HepG2 (cell line): ENCODE results near the gene BRD3. TPM values are rescaled to one million over a fixed set of nuclear protein-coding genes. Genes with fewer than 3 reads are reported as not detected.
A peak's percentile ranks its signal among the peaks of the same experiment; 100 is the strongest.

Source experiments
- EHMT2 ChIP-seq: fragments of 200-600 bp; sonication (generic); IDR thresholded peaks from 2 replicates; pipeline ENCODE4 v1.7.0; 2017; ENCODE audit warnings: antibody characterized with exemption, low read depth, low read length, borderline replicate concordance
- HNF4G ChIP-seq, 2 experiments: sonication (generic) in 1 of 2; formaldehyde crosslinking in 1 of 2; IDR thresholded peaks; 2 replicates each; pipeline versions ENCODE4 v1.4.0 to v1.6.1; 2011 to 2020; ENCODE audit warnings: borderline replicate concordance in 2 of 2, low read depth in 2 of 2, mild to moderate bottlenecking in 2 of 2, low read length in 1 of 2, missing genetic modification reagents in 1 of 2, moderate library complexity in 1 of 2
- MED1 ChIP-seq: sonication (generic); formaldehyde crosslinking; IDR thresholded peaks from 2 replicates; pipeline ENCODE4 v1.4.0; 2020; ENCODE audit warnings: missing genetic modification reagents
- NFKB2 ChIP-seq: sonication (generic); formaldehyde crosslinking; IDR thresholded peaks from 2 replicates; pipeline ENCODE4 v1.4.0; 2020; ENCODE audit warnings: missing genetic modification reagents, borderline replicate concordance
- NR2F1 ChIP-seq, 2 experiments: fragments of 450-650 bp in 1 of 2; formaldehyde crosslinking in 1 of 2; IDR thresholded peaks; 2 replicates each; pipeline versions ENCODE4 v1.5.0 to v1.6.1; 2016 to 2020; ENCODE audit warnings: mild to moderate bottlenecking in 1 of 2, missing compliant biosample characterization in 1 of 2, missing genetic modification reagents in 1 of 2, moderate library complexity in 1 of 2
- NR2F6 ChIP-seq, 2 experiments: IDR thresholded peaks; 2 replicates each; pipeline ENCODE4 v1.6.1; 2016; ENCODE audit warnings: antibody characterized with exemption in 1 of 2, mild to moderate bottlenecking in 1 of 2
- SIX4 ChIP-seq: sonication (generic); formaldehyde crosslinking; IDR thresholded peaks from 2 replicates; pipeline ENCODE4 v1.4.0; 2020; ENCODE audit warnings: missing genetic modification reagents
- SKIL ChIP-seq: sonication (generic); formaldehyde crosslinking; IDR thresholded peaks from 2 replicates; pipeline ENCODE4 v1.8.0; 2022; ENCODE audit warnings: missing genetic modification reagents, mild to moderate bottlenecking, moderate library complexity, borderline replicate concordance
- WIZ ChIP-seq: sonication (generic); formaldehyde crosslinking; IDR thresholded peaks from 2 replicates; pipeline ENCODE4 v1.5.1; 2020; ENCODE audit warnings: mild to moderate bottlenecking, missing genetic modification reagents
- ZBTB34 ChIP-seq: sonication (generic); formaldehyde crosslinking; IDR thresholded peaks from 2 replicates; pipeline ENCODE4 v1.8.0; 2022; ENCODE audit warnings: mild to moderate bottlenecking, missing genetic modification reagents
- ZNF326 ChIP-seq: sonication (generic); formaldehyde crosslinking; IDR thresholded peaks from 2 replicates; pipeline ENCODE4 v1.4.0; 2020; ENCODE audit warnings: missing genetic modification reagents, borderline replicate concordance
- ZNF331 ChIP-seq: sonication (generic); formaldehyde crosslinking; IDR thresholded peaks from 2 replicates; pipeline ENCODE4 v1.4.0; 2020; ENCODE audit warnings: missing genetic modification reagents
- ZNF558 ChIP-seq: sonication (generic); formaldehyde crosslinking; IDR thresholded peaks from 2 replicates; pipeline ENCODE4 v1.9.0; 2022; ENCODE audit warnings: mild to moderate bottlenecking, missing genetic modification reagents, borderline replicate concordance
- ZNF574 ChIP-seq: sonication (generic); formaldehyde crosslinking; IDR thresholded peaks from 2 replicates; pipeline ENCODE4 v1.4.0; 2020; ENCODE audit warnings: missing genetic modification reagents
- ZNF788 ChIP-seq: sonication (generic); formaldehyde crosslinking; IDR thresholded peaks from 2 replicates; pipeline ENCODE4 v1.5.0; 2020; ENCODE audit warnings: mild to moderate bottlenecking, missing genetic modification reagents, borderline replicate concordance
- polyA plus RNA-seq, 8 experiments: library from polyadenylated mRNA; depleted of rRNA in 3 of 8; stranded (reverse) in 7 of 8; unstranded in 1 of 8; fragments of >200 nt; fragmentation: Illumina TruSeq in 4 of 8; extraction: Trizol in 4 of 8; gene quantifications; 2 replicates each; pipeline versions ENCODE4 v1.2.1 to v1.2.3, GENCODE V29; 2011 to 2016; ENCODE audit warnings: low read depth in 4 of 8, missing spikeins in 1 of 8, mixed read lengths in 1 of 8; ENCODE audit not compliant: insufficient read depth in 1 of 8
- total RNA-seq, 5 experiments: library from RNA; depleted of rRNA; stranded (reverse); fragments of >200 nt; fragmentation: Illumina TruSeq; extraction: Trizol; gene quantifications; 2 replicates each; pipeline ENCODE4 v1.2.3, GENCODE V29; 2016; ENCODE audit warnings: low read depth in 1 of 5
- TF ChIP-seq, protein P1 (sequence below): IDR thresholded peaks from 2 replicates; pipeline ENCODE4 v1.6.1; 2016; ENCODE audit warnings: missing compliant biosample characterization, missing genetic modification reagents, borderline replicate concordance
- TF ChIP-seq, protein P2 (sequence below): sonication (generic); IDR thresholded peaks from 2 replicates; pipeline ENCODE4 v1.6.1; 2016; ENCODE audit warnings: low read depth, borderline replicate concordance

BRD3 gene
- total and polyA plus RNA-seq, 2 of the 13 experiments (the other 11 are each of a cell fraction or from before 2014, with no cell fraction given) = 5.9 to 12.9 TPM

- TF ChIP-seq ZNF574 (CRISPR knock-in tag) = peak; percentile 45; the same call in 1 of the 2 replicates
- TF ChIP-seq SIX4 (CRISPR knock-in tag) = no peak
- peak; percentile 50; the same call in 1 of the 2 replicates for TF ChIP-seq MED1 (CRISPR knock-in tag)
- TF ChIP-seq ZNF558 (CRISPR knock-in tag) = no peak
- TF ChIP-seq, protein P1, sequence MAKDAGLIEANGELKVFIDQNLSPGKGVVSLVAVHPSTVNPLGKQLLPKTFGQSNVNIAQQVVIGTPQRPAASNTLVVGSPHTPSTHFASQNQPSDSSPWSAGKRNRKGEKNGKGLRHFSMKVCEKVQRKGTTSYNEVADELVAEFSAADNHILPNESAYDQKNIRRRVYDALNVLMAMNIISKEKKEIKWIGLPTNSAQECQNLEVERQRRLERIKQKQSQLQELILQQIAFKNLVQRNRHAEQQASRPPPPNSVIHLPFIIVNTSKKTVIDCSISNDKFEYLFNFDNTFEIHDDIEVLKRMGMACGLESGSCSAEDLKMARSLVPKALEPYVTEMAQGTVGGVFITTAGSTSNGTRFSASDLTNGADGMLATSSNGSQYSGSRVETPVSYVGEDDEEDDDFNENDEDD = no peak
- no peak for TF ChIP-seq ZNF326
- TF ChIP-seq NR2F1 (CRISPR knock-in tag; IDR thresholded peaks at IDR 0.05) = peak in 1 of 2 experiments; percentile 34; a peak in 1 of 4 replicates
- TF ChIP-seq ZNF788 (CRISPR knock-in tag) = no peak
- TF ChIP-seq ZBTB34 (CRISPR knock-in tag) = no peak
- no peak for TF ChIP-seq SKIL
- peak; percentile 32; the same call in 1 of the 2 replicates for TF ChIP-seq ZNF331 (CRISPR knock-in tag)
- peak; percentile 68 for TF ChIP-seq NR2F6 (IDR thresholded peaks at IDR 0.05)
- peak; percentile 77 for TF ChIP-seq NR2F6 (CRISPR knock-in tag; IDR thresholded peaks at IDR 0.05)
- no peak for TF ChIP-seq HNF4G (IDR thresholded peaks at IDR 0.05; ENCODE audit: borderline replicate concordance, low read depth, low read length)
- TF ChIP-seq HNF4G (CRISPR knock-in tag; IDR thresholded peaks at IDR 0.05; ENCODE audit: borderline replicate concordance, low read depth) = no peak
- no peak for TF ChIP-seq NFKB2 (CRISPR knock-in tag)
- no peak for TF ChIP-seq WIZ
- TF ChIP-seq EHMT2 = no peak
- TF ChIP-seq, protein P2, sequence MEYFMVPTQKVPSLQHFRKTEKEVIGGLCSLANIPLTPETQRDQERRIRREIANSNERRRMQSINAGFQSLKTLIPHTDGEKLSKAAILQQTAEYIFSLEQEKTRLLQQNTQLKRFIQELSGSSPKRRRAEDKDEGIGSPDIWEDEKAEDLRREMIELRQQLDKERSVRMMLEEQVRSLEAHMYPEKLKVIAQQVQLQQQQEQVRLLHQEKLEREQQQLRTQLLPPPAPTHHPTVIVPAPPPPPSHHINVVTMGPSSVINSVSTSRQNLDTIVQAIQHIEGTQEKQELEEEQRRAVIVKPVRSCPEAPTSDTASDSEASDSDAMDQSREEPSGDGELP = peak; percentile 15; the same call in 1 of the 2 replicates
Measured at GRCh38 chr9:134065612-134066419, 2.0 kb downstream of the BRD3 start (continued).
